HEK293 (cell line): ENCODE measurements around the gene MSRB3.

ENCODE experiments used
- CTCF ChIA-PET: fragments of 350-600 bp; formaldehyde crosslinking; extraction: SDS; loops from one replicate; lab custom pipeline; 2021; ENCODE audit warnings: antibody characterized with exemption; lab: Yijun Ruan, JAX
- POLR2A ChIA-PET: fragments of 300-600 bp; formaldehyde crosslinking; extraction: SDS; loops from one replicate; lab custom pipeline; 2020; ENCODE audit warnings: antibody characterized with exemption, inconsistent platforms; lab: Yijun Ruan, JAX
- H3K27ac ChIP-seq: fragments of 200-500 bp; sonication (Bioruptor generic); 2 replicates; pipeline ENCODE4 v1.5.1; 2014; ENCODE audit warnings: low read depth, low read length, control low read depth, inconsistent platforms; ENCODE audit errors: extremely low read depth
- H3K36me3 ChIP-seq, 2 experiments: fragments of 200-500 bp in 1 of 2; sonication (Bioruptor generic) in 1 of 2; 1 replicate in 1 of 2; 2 replicates in 1 of 2; pipeline ENCODE4 v1.5.1; 2014 to 2017; ENCODE audit warnings: inconsistent platforms in 2 of 2, low read length in 2 of 2; ENCODE audit not compliant: control insufficient read depth in 2 of 2, insufficient read depth in 1 of 2
- H3K4me1 ChIP-seq: fragments of 200-500 bp; sonication (Bioruptor generic); 2 replicates; pipeline ENCODE4 v1.5.1; 2014; ENCODE audit warnings: mild to moderate bottlenecking, low read length, inconsistent platforms; ENCODE audit not compliant: control insufficient read depth, insufficient read depth
- H3K4me3 ChIP-seq: 2 replicates; pipeline ENCODE4 v1.5.1; 2011; ENCODE audit warnings: low read depth, mild to moderate bottlenecking, control low read depth, low read length, moderate library complexity
- H3K9me3 ChIP-seq: fragments of 200-500 bp; sonication (Bioruptor generic); 2 replicates; pipeline ENCODE4 v1.5.1; 2014; ENCODE audit warnings: low read depth, low read length, inconsistent platforms; ENCODE audit not compliant: control insufficient read depth, insufficient read depth
- AEBP2 ChIP-seq: fragments of 450-650 bp; formaldehyde crosslinking; IDR thresholded peaks from 2 replicates; pipeline ENCODE4 v1.5.1; 2016; ENCODE audit warnings: missing biosample characterization, missing genetic modification characterization, borderline replicate concordance
- HIC1 ChIP-seq: fragments of 450-650 bp; formaldehyde crosslinking; IDR thresholded peaks from 2 replicates; pipeline ENCODE4 v1.5.1; 2016; ENCODE audit warnings: missing biosample characterization, missing genetic modification characterization
- HOXA7 ChIP-seq: sonication (generic); formaldehyde crosslinking; IDR thresholded peaks from 2 replicates; pipeline ENCODE4 v1.8.1; 2022; ENCODE audit warnings: missing genetic modification reagents, borderline replicate concordance
- OSR2 ChIP-seq: fragments of 450-650 bp; formaldehyde crosslinking; IDR thresholded peaks from 2 replicates; pipeline ENCODE4 v1.5.1; 2016; ENCODE audit warnings: missing biosample characterization, missing genetic modification characterization
- ZFP41 ChIP-seq: fragments of 450-650 bp; formaldehyde crosslinking; IDR thresholded peaks from 2 replicates; pipeline ENCODE4 v1.5.1; 2016; ENCODE audit warnings: missing biosample characterization, missing genetic modification characterization, borderline replicate concordance
- ZNF10 ChIP-seq: fragments of 450-650 bp; formaldehyde crosslinking; IDR thresholded peaks from 2 replicates; pipeline ENCODE4 v1.5.1; 2017; ENCODE audit warnings: missing biosample characterization, missing genetic modification characterization
- ZNF2 ChIP-seq: fragments of 450-650 bp; formaldehyde crosslinking; IDR thresholded peaks from 2 replicates; pipeline ENCODE4 v1.5.1; 2016; ENCODE audit warnings: missing biosample characterization, missing genetic modification characterization
- ZNF202 ChIP-seq: fragments of 450-650 bp; formaldehyde crosslinking; IDR thresholded peaks from 2 replicates; pipeline ENCODE4 v1.5.1; 2016; ENCODE audit warnings: missing biosample characterization, missing genetic modification characterization, borderline replicate concordance
- ZNF211 ChIP-seq: fragments of 450-650 bp; formaldehyde crosslinking; IDR thresholded peaks from 2 replicates; pipeline ENCODE4 v1.5.1; 2016; ENCODE audit warnings: low read depth, missing biosample characterization, missing genetic modification characterization
- ZNF398 ChIP-seq: fragments of 450-650 bp; formaldehyde crosslinking; IDR thresholded peaks from 2 replicates; pipeline ENCODE4 v1.5.1; 2017; ENCODE audit warnings: missing biosample characterization, missing genetic modification characterization
- ZNF426 ChIP-seq: fragments of 450-650 bp; formaldehyde crosslinking; IDR thresholded peaks from 2 replicates; pipeline ENCODE4 v1.5.1; 2017; ENCODE audit warnings: missing biosample characterization, missing genetic modification characterization, mild to moderate bottlenecking, inconsistent platforms, moderate library complexity
- ZNF433 ChIP-seq: fragments of 450-650 bp; formaldehyde crosslinking; IDR thresholded peaks from 2 replicates; pipeline ENCODE4 v1.5.1; 2016; ENCODE audit warnings: missing biosample characterization, missing genetic modification characterization, low read depth
- ZNF501 ChIP-seq: fragments of 450-650 bp; formaldehyde crosslinking; IDR thresholded peaks from 2 replicates; pipeline ENCODE4 v1.5.1; 2016; ENCODE audit warnings: missing biosample characterization, missing genetic modification characterization
- ZNF558 ChIP-seq: fragments of 450-650 bp; formaldehyde crosslinking; IDR thresholded peaks from 2 replicates; pipeline ENCODE4 v1.5.1; 2016; ENCODE audit warnings: missing biosample characterization, missing genetic modification characterization
- ZNF596 ChIP-seq: fragments of 450-650 bp; IDR thresholded peaks from 2 replicates; pipeline ENCODE4 v1.5.0; 2018; ENCODE audit warnings: missing biosample characterization, mild to moderate bottlenecking, missing genetic modification characterization, moderate library complexity
- ZNF645 ChIP-seq: fragments of 450-650 bp; formaldehyde crosslinking; IDR thresholded peaks from 2 replicates; pipeline ENCODE4; 2016; ENCODE audit warnings: missing biosample characterization, missing genetic modification characterization
- ZNF677 ChIP-seq: fragments of 450-650 bp; IDR thresholded peaks from 2 replicates; pipeline ENCODE4 v1.5.0; 2018; ENCODE audit warnings: missing biosample characterization, mild to moderate bottlenecking, missing genetic modification characterization, moderate library complexity
- ZXDB ChIP-seq: fragments of 450-650 bp; formaldehyde crosslinking; IDR thresholded peaks from 2 replicates; pipeline ENCODE4 v1.5.1; 2016; ENCODE audit warnings: missing biosample characterization, missing genetic modification characterization
- TF ChIP-seq, protein P1 (sequence below): fragments of 450-650 bp; formaldehyde crosslinking; IDR thresholded peaks from 2 replicates; pipeline ENCODE4 v1.5.1; 2017; ENCODE audit warnings: missing biosample characterization, mild to moderate bottlenecking, missing genetic modification characterization, moderate library complexity

The MSRB3 gene

DNA sequence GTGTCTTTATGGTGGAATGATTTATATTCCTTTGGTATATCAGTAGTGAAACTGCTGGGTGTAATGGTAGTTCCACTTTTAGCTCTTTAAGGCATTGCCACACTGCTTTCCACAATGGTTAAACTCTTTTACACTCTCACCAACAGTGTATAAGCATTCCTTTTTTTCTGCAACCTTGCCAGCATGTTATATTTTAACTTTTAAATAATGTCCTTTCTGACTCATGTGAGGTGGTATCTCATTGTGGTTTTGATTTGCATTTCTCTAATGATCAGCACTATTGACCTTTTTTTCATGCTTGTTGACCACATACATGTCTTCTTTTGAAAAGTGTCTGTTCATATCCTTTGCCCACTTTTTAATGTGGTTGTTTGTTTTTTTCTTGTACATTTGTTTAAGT, 142.5 kb downstream of the MSRB3 start:
- Histone ChIP-seq H3K4me1 (no peaks in the 10 kb centered on the region), H3K9me3 (no peaks in the 10 kb centered on the region), H3K27ac (no peak overlapping the region), H3K36me3 (no peaks in the 10 kb centered on the region), H3K4me3 (no peak overlapping the region)
- ChIA-PET CTCF (interaction anchor here (0.6 kb wide), 1 partner anchor 748 kb away, joined by 7 read pairs; no protein-coding TSS in a partner anchor), POLR2A (no interaction called here)
- no peak for TF ChIP-seq ZXDB
- no peak for TF ChIP-seq ZNF596
- TF ChIP-seq HOXA7 = no peak
- TF ChIP-seq ZNF501 (tag by site-specific recombination) = no peak
- TF ChIP-seq ZNF10 (tag by site-specific recombination) = no peak
- TF ChIP-seq ZNF398 (tag by site-specific recombination) = no peak
- TF ChIP-seq, protein P1, sequence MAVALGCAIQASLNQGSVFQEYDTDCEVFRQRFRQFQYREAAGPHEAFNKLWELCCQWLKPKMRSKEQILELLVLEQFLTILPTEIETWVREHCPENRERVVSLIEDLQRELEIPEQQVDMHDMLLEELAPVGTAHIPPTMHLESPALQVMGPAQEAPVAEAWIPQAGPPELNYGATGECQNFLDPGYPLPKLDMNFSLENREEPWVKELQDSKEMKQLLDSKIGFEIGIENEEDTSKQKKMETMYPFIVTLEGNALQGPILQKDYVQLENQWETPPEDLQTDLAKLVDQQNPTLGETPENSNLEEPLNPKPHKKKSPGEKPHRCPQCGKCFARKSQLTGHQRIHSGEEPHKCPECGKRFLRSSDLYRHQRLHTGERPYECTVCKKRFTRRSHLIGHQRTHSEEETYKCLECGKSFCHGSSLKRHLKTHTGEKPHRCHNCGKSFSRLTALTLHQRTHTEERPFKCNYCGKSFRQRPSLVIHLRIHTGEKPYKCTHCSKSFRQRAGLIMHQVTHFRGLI (tag by site-specific recombination) = no peak
- TF ChIP-seq AEBP2 (tag by site-specific recombination) = no peak

DNA sequence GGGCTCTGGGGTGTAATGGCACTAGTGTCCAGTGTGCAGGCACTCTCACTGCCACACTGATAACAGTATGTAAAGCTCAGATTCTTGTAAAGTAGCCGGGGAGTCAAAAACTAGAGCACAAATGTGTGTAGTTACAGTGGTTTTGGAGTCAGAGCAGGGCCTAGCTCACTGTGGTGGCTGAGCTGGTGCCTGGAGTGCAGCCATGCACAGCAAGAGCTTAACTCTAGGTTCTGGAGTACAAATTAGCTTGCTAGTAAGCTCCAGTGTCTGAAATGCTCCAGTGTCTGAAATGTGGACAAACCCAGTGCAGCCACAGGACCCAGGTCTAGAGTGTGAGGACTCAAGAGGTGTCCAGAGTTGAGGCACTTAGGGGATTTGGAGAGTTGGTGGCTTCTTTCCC, 149.2 kb downstream of the MSRB3 start:
- CTCF ChIA-PET = no interaction called here
- Histone ChIP-seq H3K4me3 (no peak overlapping the region), H3K9me3 (no peaks in the 10 kb centered on the region), H3K4me1 (no peaks in the 10 kb centered on the region), H3K27ac (no peak overlapping the region), H3K36me3 (no peaks in the 10 kb centered on the region)
- POLR2A ChIA-PET = no interaction called here
- TF ChIP-seq ZNF433 (tag by site-specific recombination) (no peak), ZNF558 (tag by site-specific recombination) (no peak), ZNF645 (tag by site-specific recombination) (no peak), HIC1 (tag by site-specific recombination) (no peak), ZNF202 (tag by site-specific recombination) (no peak), ZNF2 (no peak), ZNF426 (no peak), ZNF211 (tag by site-specific recombination) (no peak), ZFP41 (tag by site-specific recombination) (no peak), OSR2 (tag by site-specific recombination) (no peak), ZNF677 (no peak)
- TF ChIP-seq, protein P1 (tag by site-specific recombination) = no peak
